Measurements from ENCODE around the gene EPHA8.

EPHA8 gene

DNA sequence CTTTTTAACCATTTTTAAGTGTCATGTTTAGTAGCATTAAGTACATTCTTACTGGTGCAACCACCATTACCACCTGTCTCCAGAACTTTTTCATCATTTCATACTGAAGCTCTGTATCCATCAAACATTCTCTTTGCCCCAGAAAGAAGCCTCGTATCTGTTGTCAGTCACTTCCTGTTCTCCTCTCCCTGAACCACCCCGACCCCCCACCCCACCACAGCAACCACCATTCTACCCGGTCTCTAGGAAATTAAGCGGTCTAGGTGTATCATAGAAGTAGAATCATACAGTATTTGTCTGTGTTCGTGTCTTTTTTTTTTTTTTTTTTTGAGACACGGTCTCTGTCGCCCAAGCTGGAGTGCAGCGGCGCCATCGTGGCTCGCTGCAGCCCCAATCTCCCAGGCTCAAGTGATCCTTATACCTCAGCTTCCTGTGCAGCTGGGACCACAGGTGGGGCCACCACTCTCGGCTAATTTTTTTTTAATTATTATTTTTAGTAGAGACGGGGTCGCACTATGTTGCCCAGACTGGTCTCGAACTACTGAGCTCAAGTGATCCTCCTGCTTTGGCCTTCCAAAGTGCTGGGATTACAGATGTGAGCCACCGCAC, 23.7 kb upstream of the EPHA8 start:
- no peak for DNase-seq (ENCODE audit: extremely low spot score)
- no peak for TF ChIP-seq FOXA1 (IDR thresholded peaks at IDR 0.05)
- TF ChIP-seq HDGF (IDR thresholded peaks at IDR 0.05; ENCODE audit: borderline replicate concordance), result no peak
- no peak for TF ChIP-seq NFRKB (IDR thresholded peaks at IDR 0.05)
- no peak for TF ChIP-seq SP1 (IDR thresholded peaks at IDR 0.05)
- TF ChIP-seq CTBP1 (IDR thresholded peaks at IDR 0.05; ENCODE audit: borderline replicate concordance), result no peak
- no peak for TF ChIP-seq L3MBTL2 (conservative IDR thresholded peaks at IDR 0.05)
- no peak for TF ChIP-seq ZNF384 (IDR thresholded peaks at IDR 0.05)
- TF ChIP-seq FOXK2 (IDR thresholded peaks at IDR 0.05), result no peak
- no peak for TF ChIP-seq ELF4 (IDR thresholded peaks at IDR 0.05)
- TF ChIP-seq PKNOX1 (IDR thresholded peaks at IDR 0.05), result no peak
- no peak for TF ChIP-seq LEF1 (IDR thresholded peaks at IDR 0.05; ENCODE audit: borderline replicate concordance)
- no peak for TF ChIP-seq ARNT (IDR thresholded peaks at IDR 0.05)
- TF ChIP-seq TARDBP (IDR thresholded peaks at IDR 0.05), result no peak
- TF ChIP-seq FOXM1 (IDR thresholded peaks at IDR 0.05; ENCODE audit: borderline replicate concordance), result no peak
- ChIA-PET POLR2A (no interaction called here), CTCF (no interaction called here)

GRCh38 chr1:22540337-22540736, 23.0 kb upstream of the EPHA8 start:
- TF ChIP-seq ARNT (IDR thresholded peaks at IDR 0.05), result no peak
- no peak for TF ChIP-seq ELF4 (IDR thresholded peaks at IDR 0.05)
- no peak for TF ChIP-seq L3MBTL2 (conservative IDR thresholded peaks at IDR 0.05)
- POLR2A ChIA-PET, result no interaction called here
- no peak for DNase-seq (ENCODE audit: extremely low spot score)
- CTCF ChIA-PET, result no interaction called here

DNA sequence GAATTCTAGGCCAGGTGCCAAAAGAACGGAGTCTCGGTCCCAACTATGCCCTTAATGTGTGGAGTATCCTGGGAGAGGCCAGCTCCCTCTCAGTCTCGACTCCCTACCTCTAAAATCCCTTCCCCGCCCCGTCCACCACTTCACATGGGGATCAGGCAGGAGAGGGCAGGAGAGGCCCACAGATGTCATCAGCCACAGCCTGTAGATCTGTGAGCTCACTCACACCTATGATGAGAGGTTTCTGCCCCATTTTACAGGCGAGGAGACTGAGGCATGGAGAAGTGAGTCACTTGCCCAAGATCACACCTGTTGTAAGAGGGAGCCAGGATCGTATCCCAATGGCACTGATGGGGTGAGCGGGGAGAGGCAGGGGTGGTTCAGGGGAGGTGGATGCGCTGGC, 20.4 kb upstream of the EPHA8 start:
- POLR2A ChIA-PET, result no interaction called here
- DNase-seq (ENCODE audit: extremely low spot score), result no peak
- CTCF ChIA-PET, result no interaction called here
- no peak for TF ChIP-seq TARDBP (IDR thresholded peaks at IDR 0.05)
- TF ChIP-seq FOXM1 (IDR thresholded peaks at IDR 0.05; ENCODE audit: borderline replicate concordance), result no peak
- no peak for TF ChIP-seq LEF1 (IDR thresholded peaks at IDR 0.05; ENCODE audit: borderline replicate concordance)
- TF ChIP-seq HDGF (IDR thresholded peaks at IDR 0.05; ENCODE audit: borderline replicate concordance), result no peak
- no peak for TF ChIP-seq SP1 (IDR thresholded peaks at IDR 0.05)
- no peak for TF ChIP-seq PKNOX1 (IDR thresholded peaks at IDR 0.05)
- no peak for TF ChIP-seq ELF4 (IDR thresholded peaks at IDR 0.05)
- TF ChIP-seq FOXA1 (IDR thresholded peaks at IDR 0.05), result no peak
- TF ChIP-seq ZNF384 (IDR thresholded peaks at IDR 0.05), result no peak
- TF ChIP-seq NFRKB (IDR thresholded peaks at IDR 0.05), result no peak
- no peak for TF ChIP-seq L3MBTL2 (conservative IDR thresholded peaks at IDR 0.05)
- no peak for TF ChIP-seq BHLHE40 (IDR thresholded peaks at IDR 0.05; ENCODE audit: borderline replicate concordance)
- no peak for TF ChIP-seq ARNT (IDR thresholded peaks at IDR 0.05)

DNA sequence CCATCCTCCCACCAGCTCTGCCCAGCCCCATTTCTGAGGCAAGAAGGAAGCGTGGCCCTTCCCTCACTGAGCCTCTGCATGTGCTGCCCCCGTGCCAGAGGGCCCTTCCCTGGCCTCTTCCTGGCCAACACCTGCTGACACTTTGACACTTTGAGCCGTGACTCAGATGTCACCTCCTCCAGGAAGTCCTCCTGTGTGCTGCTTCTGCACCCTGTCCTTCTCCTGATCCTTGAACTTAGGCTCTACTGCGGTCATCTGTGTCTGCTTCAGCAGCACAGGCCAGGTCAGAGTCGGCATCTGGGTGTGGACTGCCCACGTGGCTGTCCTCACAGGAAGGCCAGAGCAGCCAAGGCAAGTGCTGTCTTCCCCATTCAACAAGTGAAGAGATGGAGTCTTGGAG, 19.6 kb upstream of the EPHA8 start:
- DNase-seq (ENCODE audit: extremely low spot score), result no peak
- POLR2A ChIA-PET, result no interaction called here
- CTCF ChIA-PET, result interaction anchor here (0.7 kb wide), 1 partner anchor 26 kb away, joined by 3 read pairs; no protein-coding TSS in a partner anchor
- TF ChIP-seq SP1 (IDR thresholded peaks at IDR 0.05) (no peak), FOXM1 (IDR thresholded peaks at IDR 0.05; ENCODE audit: borderline replicate concordance) (no peak), LEF1 (IDR thresholded peaks at IDR 0.05; ENCODE audit: borderline replicate concordance) (no peak), HDGF (IDR thresholded peaks at IDR 0.05; ENCODE audit: borderline replicate concordance) (no peak), FOXA1 (IDR thresholded peaks at IDR 0.05) (no peak), NFRKB (IDR thresholded peaks at IDR 0.05) (no peak), CTBP1 (IDR thresholded peaks at IDR 0.05; ENCODE audit: borderline replicate concordance) (no peak), ELF4 (IDR thresholded peaks at IDR 0.05) (no peak), ARNT (IDR thresholded peaks at IDR 0.05) (no peak)

DNA sequence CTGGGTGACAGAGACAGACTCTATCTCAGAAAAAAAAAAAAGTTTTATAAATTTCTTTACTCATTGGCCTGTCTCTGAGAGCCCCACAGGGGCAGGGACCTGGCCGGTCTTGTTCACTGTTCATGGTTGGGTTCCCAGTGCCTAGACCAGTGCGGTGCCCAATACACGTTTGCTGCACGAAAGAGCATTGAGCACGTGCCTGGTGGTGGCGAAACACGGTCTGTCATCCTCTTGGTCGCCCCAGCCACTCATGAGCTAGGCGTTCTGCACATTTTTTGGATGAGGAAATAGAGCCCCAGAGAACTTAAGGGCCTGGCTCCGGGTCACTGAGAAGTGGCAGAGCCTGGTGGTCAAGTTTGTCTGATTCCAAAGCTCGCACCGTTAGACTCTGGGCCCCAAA, 18.7 kb upstream of the EPHA8 start:
- DNase-seq (ENCODE audit: extremely low spot score), result no peak
- TF ChIP-seq ZNF384 (IDR thresholded peaks at IDR 0.05), result no peak
- no peak for TF ChIP-seq CTBP1 (IDR thresholded peaks at IDR 0.05; ENCODE audit: borderline replicate concordance)
- TF ChIP-seq FOXA1 (IDR thresholded peaks at IDR 0.05), result no peak
- no peak for TF ChIP-seq FOXK2 (IDR thresholded peaks at IDR 0.05)
- TF ChIP-seq SP1 (IDR thresholded peaks at IDR 0.05), result no peak
- no peak for TF ChIP-seq LEF1 (IDR thresholded peaks at IDR 0.05; ENCODE audit: borderline replicate concordance)
- no peak for TF ChIP-seq HDGF (IDR thresholded peaks at IDR 0.05; ENCODE audit: borderline replicate concordance)
- TF ChIP-seq PKNOX1 (IDR thresholded peaks at IDR 0.05), result no peak
- no peak for TF ChIP-seq NFRKB (IDR thresholded peaks at IDR 0.05)
- TF ChIP-seq FOXM1 (IDR thresholded peaks at IDR 0.05; ENCODE audit: borderline replicate concordance), result no peak
- no peak for TF ChIP-seq ARNT (IDR thresholded peaks at IDR 0.05)
- TF ChIP-seq BHLHE40 (IDR thresholded peaks at IDR 0.05; ENCODE audit: borderline replicate concordance), result no peak
- no peak for TF ChIP-seq ELF4 (IDR thresholded peaks at IDR 0.05)
- TF ChIP-seq L3MBTL2 (conservative IDR thresholded peaks at IDR 0.05), result no peak
- TF ChIP-seq TARDBP (IDR thresholded peaks at IDR 0.05), result no peak
- no peak for TF ChIP-seq SUZ12 (IDR thresholded peaks at IDR 0.05)
- ChIA-PET POLR2A (no interaction called here), CTCF (interaction anchor here (0.7 kb wide), 1 partner anchor 25 kb away, joined by 3 read pairs; no protein-coding TSS in a partner anchor)

DNA sequence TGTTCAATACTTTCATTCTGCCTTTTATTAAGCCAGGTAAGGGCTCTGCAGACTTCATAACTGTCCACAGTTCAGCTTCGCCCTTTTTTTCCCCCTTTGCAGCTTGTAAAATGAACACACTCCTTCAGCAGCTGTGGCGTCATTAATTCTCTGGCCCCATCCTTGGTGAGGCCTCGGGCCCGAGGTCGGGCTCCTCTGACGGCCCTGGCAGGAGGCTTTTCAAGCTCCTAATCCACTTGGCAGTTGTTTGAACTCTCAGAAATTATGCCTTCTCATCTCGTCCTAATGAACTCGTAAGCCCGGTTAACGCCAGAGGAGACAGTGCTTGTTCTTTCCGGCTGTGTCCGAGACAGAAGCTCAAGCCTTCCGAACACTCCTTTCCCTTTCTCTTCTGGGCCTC, 18.1 kb upstream of the EPHA8 start:
- POLR2A ChIA-PET, result no interaction called here
- no peak for DNase-seq (ENCODE audit: extremely low spot score)
- TF ChIP-seq FOXK2 (IDR thresholded peaks at IDR 0.05) (no peak), ELF4 (IDR thresholded peaks at IDR 0.05) (no peak), ZNF384 (IDR thresholded peaks at IDR 0.05) (no peak), ARNT (IDR thresholded peaks at IDR 0.05) (no peak), SP1 (IDR thresholded peaks at IDR 0.05) (no peak), FOXA1 (IDR thresholded peaks at IDR 0.05) (no peak), SUZ12 (IDR thresholded peaks at IDR 0.05) (no peak), CTBP1 (IDR thresholded peaks at IDR 0.05; ENCODE audit: borderline replicate concordance) (no peak), BHLHE40 (IDR thresholded peaks at IDR 0.05; ENCODE audit: borderline replicate concordance) (no peak), PKNOX1 (IDR thresholded peaks at IDR 0.05) (no peak), TARDBP (IDR thresholded peaks at IDR 0.05) (no peak), HDGF (IDR thresholded peaks at IDR 0.05; ENCODE audit: borderline replicate concordance) (no peak), LEF1 (IDR thresholded peaks at IDR 0.05; ENCODE audit: borderline replicate concordance) (no peak), NFRKB (IDR thresholded peaks at IDR 0.05) (no peak), L3MBTL2 (conservative IDR thresholded peaks at IDR 0.05) (no peak), FOXM1 (IDR thresholded peaks at IDR 0.05; ENCODE audit: borderline replicate concordance) (no peak)
- CTCF ChIA-PET, result no interaction called here
